Activated CD4-positive, alpha-beta T cell treated with anti-CD3 and anti-CD28 coated beads, Interleukin-2, amount 50 U/mL, for 24 hours (primary cell): Measurements from ENCODE around the gene GGCX.
"Not testable (repeated sequence)": the region's sequence is repeated elsewhere in the genome, so short reads cannot be mapped to it uniquely, and the experiment has no call there.

ENCODE experiments used
- DNase-seq, 2 donors: peaks; one replicate each; pipeline ENCODE4 v3.0.0-alpha.2; 2020; ENCODE audit warnings: low read depth in 1 of 2, low spot score in 1 of 2

GGCX gene

DNA sequence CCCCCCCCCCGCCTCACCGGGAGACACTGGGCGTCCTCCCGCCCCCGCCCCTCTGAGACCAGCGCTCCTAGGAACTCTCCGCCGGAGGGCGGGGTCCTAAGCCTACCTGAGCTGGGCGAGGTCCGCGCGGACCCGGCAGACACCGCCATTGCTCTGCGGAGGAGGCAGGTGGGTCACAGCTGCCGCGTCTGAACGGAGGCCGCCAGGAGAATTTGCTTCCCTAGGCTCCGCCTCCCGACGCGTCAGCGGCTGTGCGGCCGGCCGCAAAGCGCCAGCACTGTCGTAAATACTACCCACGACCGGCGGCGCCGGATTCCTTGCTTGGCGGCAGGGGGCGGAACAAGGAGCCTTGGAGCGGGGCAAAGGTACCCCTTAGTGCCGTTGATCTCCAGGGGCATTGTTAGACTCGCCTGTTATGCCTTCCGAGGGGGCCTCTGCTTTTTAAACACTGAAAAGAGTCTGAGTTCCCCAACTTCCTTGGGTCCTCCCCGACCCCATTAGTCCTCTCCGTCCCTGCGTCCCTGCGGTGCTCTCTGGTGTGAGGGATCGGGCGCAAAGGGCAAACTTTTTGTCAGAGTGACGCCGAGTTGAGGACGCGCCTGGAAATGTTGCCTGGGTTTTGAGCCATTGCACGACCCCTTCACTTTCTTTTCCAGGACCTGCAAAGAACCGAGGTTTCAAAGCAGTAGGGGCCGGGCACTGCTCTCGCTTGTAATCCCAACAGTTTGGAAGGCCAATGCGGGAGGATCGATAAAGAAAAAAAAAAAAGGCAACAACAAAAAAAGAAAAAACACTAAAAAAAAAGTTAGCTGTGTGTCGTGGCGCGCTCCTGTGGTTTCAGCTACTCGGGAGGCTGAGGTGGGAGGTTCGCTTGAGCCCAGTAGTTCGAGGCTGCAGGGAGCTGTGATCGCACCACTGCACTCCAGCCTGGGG is at the start of gene GGCX:
Gene GGCX (minus strand): TSS at position 214 of the 933 bp plus-strand sequence. CDS start 65 bp downstream, at position 149.
- DNase-seq = peak; percentile 88 to 91

DNA sequence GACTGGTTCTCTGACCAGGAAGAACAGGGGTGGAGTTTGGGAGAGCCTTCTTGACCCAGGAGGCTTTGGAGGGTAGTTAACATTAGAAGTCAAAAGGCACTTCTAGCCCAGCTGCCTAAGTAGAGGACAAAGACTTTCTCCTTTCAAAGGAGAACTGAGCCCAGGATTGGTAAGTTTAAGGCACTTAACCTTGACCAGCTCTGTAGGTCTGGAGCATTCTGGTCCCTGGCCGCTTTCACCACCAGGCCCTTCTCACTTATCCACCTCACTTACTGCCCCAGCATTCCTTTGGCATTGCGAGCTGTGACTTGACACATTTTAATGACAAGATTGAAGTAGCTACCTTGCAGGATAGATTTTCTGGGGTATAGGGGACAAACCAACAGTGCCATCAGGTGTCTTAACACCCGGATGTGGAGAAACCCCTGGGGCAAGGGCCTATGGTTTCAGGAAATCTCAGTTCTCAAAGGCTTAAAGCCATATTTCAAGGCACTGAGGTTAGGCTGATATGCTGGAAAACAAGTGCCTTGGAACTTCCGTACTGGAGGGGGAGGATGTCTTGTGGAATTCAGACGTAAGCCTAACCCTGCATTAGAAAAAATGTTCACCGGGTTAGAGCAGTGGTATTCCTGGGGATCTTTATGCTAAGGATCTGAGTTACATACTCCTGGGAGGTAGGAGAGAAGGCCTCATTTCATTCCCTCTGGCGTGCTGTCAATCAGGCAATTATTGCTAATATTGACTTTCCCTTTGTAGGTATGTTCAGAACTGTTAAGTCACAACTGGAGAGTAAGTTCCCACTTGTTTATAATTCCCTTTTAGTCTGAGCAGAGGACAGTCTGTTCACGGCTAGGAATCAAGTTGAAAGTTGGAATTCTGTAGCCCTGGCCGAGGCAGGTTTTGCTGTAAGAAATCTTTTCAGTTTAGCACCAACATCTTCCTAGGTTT is 46.2 kb upstream of the GGCX start:
- DNase-seq = no peak

DNA sequence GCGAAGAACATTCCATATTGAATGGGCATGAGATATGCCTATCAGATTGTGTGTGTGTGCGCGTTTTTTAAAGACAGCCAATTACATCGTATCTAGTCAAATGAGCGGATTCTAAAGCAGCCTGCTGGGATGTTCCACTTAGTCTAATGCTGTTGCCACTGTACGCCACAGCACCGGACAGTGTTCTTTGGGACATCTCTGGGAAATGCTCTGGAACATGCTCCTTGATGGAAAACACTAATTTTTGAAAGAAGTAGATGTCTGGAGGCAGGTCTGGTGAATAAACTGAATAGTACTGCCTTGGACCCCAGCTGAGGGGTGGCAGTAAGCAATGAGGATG is 44.8 kb upstream of the GGCX start:
- no peak for DNase-seq

DNA sequence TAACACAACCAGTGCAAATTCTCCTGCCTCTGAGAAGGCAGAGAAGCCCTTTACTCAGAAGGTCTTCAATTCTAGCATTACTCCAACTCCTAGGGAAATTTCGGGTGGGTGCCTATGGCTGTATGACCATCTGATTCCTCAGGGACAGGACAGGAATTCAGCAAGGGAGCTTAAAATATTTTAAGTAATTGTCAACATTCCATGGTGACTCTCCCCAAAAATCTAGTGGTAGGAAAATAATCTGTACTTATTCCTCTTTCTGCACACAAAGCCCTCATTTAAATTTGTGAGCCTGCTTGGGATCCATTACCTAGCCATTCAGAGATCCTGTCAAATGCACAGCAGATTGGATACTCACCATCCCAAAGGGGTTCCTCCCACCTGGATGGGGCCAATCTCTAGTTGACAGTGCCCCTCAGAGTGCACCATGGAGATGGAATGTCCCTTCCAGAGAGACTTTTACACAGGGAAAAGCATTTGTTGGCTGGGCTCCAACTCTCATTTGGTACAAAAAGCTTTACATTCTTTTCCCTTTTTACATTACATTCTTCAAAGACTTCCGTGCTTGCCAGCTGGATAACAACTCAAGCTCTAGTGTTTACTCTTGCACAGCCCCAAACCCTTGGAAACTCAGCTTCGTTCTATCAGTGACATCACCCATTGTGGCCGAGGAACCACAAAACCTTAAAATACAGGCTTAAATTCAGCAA is 44.3 kb upstream of the GGCX start:
- DNase-seq = no peak

DNA sequence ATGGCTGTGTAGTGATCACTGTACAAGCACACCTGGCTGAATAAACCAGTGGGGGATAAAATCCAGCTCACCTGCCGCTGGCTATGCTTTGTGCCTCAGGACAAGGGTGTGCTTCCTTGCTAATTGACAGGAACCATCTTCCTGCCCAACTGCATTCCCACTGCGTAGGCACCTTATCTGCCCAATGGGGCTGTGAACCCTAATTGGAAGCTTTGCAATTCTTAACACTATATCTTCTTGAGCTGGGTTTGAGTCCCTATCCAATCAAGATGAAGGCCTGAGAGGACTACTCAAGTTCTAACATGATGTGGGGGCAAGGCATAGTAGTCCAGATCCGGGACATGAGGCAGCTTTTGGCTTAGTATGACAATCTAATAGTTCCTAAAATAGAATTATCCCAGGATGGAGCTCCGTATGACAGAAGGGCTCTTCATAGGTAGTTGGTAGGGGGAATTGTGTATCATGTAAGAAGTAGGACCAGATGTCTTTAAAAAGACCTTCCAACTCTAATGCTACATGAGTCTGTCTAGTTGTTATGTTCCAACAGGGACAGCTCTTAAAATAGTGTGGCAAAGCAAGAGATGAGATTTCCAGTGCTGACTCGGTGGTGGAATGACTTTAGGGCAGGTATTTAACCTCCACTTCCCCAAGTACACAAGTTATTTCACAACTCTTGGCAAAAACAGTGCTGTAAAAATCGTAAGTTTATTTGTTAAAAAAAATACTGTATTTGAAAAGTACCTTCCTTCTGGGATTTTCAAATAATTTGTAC is 43.5 kb upstream of the GGCX start:
- DNase-seq = no peak

DNA sequence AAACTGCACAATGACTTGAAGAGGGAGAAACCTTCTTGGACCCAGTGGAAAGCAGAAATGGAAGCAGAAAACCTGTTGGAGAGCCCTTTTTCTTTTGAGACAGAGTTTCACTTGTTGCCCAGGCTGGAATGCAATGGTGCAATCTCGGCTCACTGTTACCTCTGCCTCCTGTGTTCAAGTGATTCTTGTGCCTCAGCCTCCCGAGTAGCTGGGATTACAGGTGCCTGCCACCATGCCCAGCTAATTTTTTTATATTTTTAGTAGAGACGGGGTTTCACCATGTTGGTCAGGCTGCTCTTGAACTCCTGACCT is 42.8 kb upstream of the GGCX start:
- DNase-seq = not testable (repeated sequence)

DNA sequence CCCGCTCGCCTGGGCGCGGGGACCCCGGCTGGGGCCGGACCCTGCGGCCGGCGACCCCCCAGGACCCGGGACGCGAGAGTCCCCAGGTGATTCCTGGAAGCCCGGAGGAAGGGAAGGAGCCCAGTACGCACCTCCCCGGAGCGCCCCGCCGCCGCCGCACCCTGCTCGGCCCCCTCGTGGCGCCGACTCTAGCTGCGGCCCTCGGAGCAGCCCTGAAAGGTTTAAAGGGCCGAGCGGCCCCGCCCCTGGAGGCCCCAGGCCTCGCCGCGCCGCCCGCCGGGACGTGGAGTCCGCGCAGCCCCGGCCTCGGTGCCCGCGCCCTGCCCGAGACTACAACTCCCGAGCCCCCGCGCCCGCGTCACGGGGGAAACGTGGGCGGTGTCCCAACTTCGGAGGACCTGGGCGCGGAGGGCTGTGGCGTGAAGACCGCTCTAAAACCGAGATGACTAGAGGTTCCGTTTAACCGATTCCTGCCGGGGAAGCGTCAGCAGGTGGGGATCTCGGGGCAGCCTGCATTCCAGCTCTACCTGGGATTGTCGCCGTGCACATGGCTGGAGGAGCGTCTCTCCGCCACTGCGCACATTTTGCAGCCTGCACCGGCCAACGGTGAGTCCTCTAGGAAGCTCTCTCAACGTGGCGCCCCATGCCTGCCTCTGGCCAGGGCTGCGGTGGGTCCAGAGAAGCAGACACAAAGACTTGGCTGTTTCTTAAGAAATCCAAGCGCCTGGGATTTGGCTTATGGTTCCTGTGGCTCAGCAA is 41.4 kb upstream of the GGCX start, which contains the start of gene TMEM150A:
Gene TMEM150A (minus strand): TSS at position 223 of the 759 bp plus-strand sequence. CDS start 750 bp downstream, outside the sequence.
- DNase-seq = peak; percentile 82 to 83

DNA sequence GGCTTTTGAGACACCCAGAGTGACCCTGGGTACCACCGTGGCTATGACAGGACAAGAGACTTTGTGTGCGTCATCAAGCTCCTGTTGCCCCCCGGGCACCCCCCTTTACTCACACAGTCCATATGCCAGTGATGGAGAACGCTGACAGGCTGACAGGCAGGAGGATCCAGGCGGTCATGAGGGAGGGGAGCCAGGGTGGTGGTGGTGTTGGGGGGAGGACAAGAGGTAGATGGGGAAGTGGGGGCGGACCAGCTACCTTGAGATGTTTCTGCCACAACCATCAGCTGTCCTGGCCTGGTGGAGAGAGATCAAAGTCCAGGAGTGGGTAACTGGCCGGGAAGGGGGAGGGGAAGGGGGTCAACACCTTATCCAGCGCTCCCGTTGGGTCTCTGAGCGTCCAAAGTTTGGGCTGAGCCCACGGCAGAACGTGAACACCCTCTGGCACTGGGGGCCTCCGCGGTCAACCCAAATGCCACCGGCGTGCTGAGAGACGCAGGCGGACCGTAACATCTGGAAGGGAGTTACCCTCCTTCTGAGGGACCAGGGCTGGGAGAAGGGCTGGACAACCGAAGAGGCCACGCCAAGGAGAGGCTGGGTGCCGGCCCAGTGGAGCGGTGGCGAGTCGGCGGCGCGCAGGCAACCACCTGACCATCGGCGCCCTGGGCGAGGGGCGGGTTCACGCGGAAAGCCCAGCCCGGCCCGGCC is 40.6 kb upstream of the GGCX start:
- DNase-seq = no peak

DNA sequence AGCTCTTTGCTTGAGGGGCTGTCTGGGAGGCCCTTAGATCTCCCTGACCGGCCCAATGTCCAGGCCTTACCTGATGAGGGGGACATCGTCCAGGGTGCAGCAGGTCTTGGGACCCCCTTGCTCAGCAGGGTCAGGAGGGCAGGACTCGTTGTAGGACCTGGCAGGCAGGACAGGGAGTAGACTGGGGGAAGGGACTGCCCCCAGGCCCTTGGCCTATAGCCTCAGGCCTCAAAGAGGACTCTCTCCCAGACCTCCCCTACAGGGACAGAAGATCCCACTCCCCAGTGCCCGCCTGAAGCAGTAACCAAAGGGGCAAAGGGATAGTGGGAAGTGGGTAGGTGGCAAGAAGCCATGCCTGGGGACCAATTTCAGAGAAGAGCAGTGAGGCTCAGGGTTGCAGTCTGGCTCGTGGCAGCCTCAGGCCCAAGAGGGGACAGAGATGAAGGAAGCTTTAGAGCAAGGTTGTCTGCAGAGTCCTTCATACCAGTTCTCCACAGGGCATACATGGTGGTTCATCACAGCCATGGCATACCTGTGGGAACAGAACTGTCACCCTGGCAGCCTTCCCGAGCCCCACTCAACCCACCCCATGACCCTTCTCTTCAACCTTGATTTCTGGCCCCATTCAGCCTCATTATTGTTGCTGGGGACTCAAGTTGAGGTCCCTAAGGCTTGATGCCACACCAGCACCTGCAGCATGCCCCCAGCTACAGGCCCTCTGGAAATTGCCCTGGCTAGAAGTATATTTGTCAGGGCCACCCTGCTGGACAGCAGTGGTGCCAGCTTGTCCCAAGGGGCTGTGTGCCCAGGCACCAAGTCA is 39.9 kb upstream of the GGCX start:
- no peak for DNase-seq

DNA sequence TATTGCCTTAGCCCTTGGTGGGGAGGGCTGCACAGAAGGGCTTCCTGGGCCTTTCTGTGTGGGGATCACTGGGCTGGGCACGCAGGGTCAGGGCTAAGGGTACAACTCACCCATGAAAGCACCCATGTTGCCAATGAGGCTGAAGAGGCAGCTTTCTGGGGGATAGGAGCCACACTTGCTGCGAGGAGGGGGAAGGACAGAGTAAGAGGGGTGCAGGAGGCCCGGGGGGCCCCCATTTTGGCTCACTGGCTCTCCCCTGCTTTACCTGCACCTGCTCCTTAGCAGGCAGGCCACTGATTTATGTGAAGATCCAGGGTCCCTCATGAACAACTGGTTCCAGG is 38.9 kb upstream of the GGCX start:
- no peak for DNase-seq

DNA sequence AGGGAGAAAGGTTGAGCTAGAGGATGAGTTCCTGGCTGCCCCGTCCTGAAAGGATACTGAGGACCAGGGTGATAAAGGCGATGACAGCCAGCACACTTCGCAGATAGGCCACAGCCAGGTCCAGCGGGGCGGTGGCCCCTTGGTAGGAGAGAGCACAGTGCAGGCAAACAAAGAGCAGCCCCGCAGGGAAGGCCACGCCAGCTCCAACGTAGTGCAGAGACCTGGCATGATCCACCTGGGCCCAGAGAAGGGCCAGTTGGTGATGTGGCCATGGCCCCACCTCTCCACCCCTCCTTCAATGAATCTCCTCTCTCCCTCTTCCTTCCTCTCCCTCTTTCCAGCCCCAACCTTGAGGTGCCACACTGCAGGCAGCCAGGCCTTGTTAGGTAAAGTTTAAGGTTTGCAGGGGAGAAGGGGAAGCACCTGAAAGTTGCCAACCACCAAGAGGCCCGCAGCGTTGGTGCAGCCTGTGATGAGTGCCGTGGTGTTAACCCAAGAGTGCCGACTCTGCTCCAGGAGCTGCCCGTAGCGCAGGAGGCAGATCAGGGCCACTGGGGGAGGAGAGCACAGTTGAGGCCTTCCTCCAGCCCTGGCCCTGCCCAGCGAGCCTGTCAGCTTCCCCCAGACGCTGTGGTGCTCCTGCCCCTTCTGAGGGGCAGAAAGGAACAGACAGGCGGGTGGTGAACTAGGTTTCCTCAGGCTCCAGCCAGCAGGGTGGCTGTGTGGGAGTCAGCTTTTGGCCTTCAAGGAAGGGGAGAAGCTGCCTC is 38.4 kb upstream of the GGCX start:
- no peak for DNase-seq

DNA sequence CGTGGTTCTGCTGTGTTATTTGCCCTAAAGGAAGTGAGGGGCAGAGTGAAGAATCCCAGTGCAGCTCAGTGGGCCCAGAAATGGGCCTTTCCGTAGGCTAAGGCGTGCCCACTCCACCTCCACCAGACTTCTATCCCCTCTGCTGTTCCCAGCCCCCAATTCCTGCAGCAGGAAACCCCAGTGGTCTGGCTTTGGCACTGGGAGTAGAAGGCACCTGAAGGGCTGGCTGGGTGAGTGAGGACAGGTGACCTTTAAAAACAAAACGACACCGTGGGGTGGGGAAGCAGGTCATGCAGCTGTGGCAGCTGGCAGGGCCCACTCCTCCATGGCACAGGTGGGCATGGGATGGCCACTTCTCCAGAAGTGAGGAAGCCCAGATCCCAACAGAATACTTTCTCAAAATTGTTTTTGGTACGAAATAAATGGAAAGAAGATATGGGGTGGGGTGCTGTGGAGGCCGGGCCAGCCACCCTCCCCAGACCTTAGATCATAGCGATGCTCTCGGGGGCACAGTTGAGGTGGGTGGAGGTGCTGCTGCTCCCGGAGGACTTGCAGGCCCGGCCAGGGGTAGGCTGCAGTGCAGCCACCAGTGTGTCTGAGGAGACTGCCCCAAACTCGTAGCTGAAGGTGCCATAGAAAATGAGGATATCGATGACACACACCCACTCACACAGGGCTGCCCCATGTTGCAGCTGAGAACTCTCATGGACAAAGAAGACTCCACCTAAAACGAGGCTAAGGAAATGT is 37.5 kb upstream of the GGCX start:
- no peak for DNase-seq

DNA sequence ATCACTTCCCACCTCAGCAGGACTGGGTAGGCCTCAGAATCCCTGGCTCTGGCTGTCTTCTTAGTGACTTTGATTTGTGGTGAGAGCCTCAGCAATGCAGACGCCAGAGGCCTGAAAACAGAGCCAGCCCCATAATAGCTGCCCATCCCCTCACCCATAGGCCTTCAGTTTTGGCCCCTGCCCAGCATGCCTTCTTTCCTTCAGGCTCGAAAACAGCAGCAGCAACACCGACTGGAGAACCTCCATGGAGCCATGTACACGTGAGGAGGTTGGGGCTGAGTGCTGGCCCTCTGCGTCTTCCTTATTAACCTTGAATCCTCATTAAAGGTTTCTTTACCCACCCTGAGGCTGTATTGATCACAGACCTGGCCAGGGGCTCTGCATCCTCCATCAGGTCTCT is 35.9 kb upstream of the GGCX start:
- DNase-seq = no peak

DNA sequence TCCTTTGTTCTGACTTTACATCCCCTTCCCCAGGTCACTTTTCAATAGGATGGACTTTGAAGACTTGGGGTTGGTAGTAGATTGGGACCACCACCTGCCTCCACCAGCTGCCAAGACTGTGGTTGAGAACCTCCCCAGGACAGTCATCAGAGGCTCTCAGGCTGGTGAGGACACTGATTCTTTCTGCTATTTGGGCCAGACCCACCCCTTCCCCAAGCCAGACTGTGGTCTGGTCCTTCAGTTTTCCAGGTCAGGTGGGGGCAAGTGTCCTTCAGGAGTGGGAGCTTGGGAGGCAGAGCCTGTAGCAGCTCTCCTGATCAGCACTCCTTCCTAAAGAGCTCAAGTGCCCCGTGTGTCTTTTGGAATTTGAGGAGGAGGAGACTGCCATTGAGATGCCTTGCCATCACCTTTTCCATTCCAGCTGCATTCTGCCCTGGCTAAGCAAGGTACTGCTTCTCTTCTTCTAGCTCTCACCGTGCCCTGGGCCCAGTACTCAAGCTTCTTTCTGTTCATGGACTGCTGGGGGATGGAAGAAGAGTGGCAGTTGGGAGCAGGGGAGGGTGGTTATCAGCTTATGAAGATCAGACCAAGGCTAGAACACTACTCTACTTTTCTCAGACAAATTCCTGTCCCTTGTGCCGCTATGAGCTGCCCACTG is 35.3 kb upstream of the GGCX start:
- no peak for DNase-seq

DNA sequence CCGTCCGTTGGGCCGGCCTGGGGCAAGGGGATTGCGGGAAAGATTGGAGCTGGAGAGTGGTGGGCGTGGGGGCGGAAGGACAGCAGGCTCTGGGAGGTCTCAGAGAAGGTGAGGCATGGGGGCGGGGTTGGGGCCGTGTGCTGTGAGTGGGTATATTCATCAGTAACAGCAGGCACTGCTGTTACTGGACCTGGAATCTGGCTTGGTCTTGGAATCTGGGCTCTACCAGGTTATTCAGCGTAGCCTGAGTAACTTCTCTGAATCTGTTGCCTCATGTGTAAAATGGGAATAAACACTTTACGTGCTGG is 34.7 kb upstream of the GGCX start:
- DNase-seq = no peak

DNA sequence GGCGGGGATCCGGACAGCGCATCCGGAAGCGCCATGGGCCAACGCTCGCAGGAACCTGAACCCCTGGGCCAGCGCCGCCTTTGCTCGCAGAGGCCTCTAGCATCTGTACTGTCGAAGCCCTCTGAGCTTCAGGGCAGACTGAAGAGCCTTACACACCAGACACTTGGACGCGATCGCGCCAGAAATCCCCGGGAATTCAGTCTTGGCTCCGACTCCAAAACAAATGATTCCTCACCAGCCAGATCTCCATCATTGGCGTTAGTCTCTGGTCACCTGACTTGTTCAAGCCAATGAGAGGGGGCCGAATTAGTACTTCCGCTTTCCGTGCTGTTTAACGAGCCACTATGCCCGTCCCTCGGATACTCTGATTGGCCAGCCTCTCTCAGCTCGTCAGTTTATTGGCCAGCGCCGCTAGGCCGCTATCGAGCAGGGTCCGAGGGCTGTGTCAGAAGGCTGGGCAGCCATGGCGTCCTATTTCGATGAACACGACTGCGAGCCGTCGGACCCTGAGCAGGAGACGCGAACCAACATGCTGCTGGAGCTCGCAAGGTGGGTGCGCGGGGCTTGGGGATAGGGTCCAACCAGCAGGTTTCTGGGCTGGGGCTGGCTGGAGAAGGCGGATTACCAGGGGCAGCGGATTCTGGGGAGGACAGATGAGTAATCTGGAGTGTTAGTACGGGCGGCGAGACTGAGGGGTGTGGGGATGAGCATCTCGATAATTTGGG is 34.2 kb upstream of the GGCX start, which contains the start of gene RNF181:
Gene RNF181 (plus strand): TSS at position 445 of the 725 bp plus-strand sequence. CDS start 19 bp downstream, at position 464.
- DNase-seq = peak; percentile 67 to 92
